T-helper 9 cell (primary cell): Measurements from ENCODE around the gene OR51S1.
"Not testable (repeated sequence)": the region's sequence is repeated elsewhere in the genome, so short reads cannot be mapped to it uniquely, and the experiment has no call there.

Experiments used
- DNase-seq: peaks from one replicate; pipeline ENCODE4 v3.0.0-alpha.2; 2020
- total RNA-seq, 2 donors: gene quantifications; one replicate each; lab custom pipeline; 2026; lab: John Stamatoyannopoulos, UW

The OR51S1 gene
- total RNA-seq = 0 reads per million in 2 donors

GRCh38 chr11:4848908-4849532 lies at the start of gene OR51S1:
Gene OR51S1 (minus strand): TSS chr11:4849208. CDS start chr11:4849208, 0 bp downstream.
- no peak for DNase-seq

- DNase-seq = no peak
These were observed 43.1 kb upstream of the OR51S1 start for GRCh38 chr11:4891996-4892640.

- DNase-seq = no peak
These were observed 41.3 kb upstream of the OR51S1 start for GRCh38 chr11:4890279-4890678.

- DNase-seq = no peak
These were observed 38.6 kb upstream of the OR51S1 start for GRCh38 chr11:4887591-4887990.

- no peak for DNase-seq
These were observed 37.2 kb upstream of the OR51S1 start for GRCh38 chr11:4886186-4886585.

GRCh38 chr11:4884361-4884760 lies 35.4 kb upstream of the OR51S1 start:
- no peak for DNase-seq

GRCh38 chr11:4882543-4882942 lies 33.5 kb upstream of the OR51S1 start:
- no peak for DNase-seq

GRCh38 chr11:4881860-4882500 lies 33.0 kb upstream of the OR51S1 start, which contains the start of gene OR51T1:
Gene OR51T1 (plus strand): TSS chr11:4881900. CDS start chr11:4881900, 0 bp downstream.
- no peak for DNase-seq

- no peak for DNase-seq
These were observed 32.2 kb upstream of the OR51S1 start for GRCh38 chr11:4881188-4881587.

GRCh38 chr11:4865855-4866254 lies 16.8 kb upstream of the OR51S1 start:
- DNase-seq = no peak

- no peak for DNase-seq
These were observed 14.9 kb upstream of the OR51S1 start for GRCh38 chr11:4863876-4864275.

GRCh38 chr11:4862447-4863236 lies 13.6 kb upstream of the OR51S1 start:
- DNase-seq = no peak

GRCh38 chr11:4854286-4854685 lies 5.3 kb upstream of the OR51S1 start:
- not testable (repeated sequence) for DNase-seq

- DNase-seq = no peak
These were observed 2.0 kb upstream of the OR51S1 start for GRCh38 chr11:4851033-4851432.

GRCh38 chr11:4839851-4840549 lies 9.0 kb downstream of the OR51S1 start:
- no peak for DNase-seq

- no peak for DNase-seq
These were observed 18.1 kb downstream of the OR51S1 start for GRCh38 chr11:4830909-4831308.

GRCh38 chr11:4830346-4830745 lies 18.7 kb downstream of the OR51S1 start:
- DNase-seq = no peak

GRCh38 chr11:4826425-4826824 lies 22.6 kb downstream of the OR51S1 start:
- DNase-seq = no peak

GRCh38 chr11:4825132-4825531 lies 23.9 kb downstream of the OR51S1 start:
- DNase-seq = no peak

GRCh38 chr11:4821021-4821420 lies 28.0 kb downstream of the OR51S1 start, which contains the start of gene OR51F2:
Gene OR51F2 (plus strand): TSS chr11:4821321. CDS start chr11:4821422, 101 bp downstream.
- DNase-seq = no peak

GRCh38 chr11:4809246-4809645 lies 39.8 kb downstream of the OR51S1 start:
- no peak for DNase-seq

GRCh38 chr11:4808476-4808875 lies 40.5 kb downstream of the OR51S1 start:
- DNase-seq = no peak
